Measurements from ENCODE around the gene RAD21L1. TPM values are rescaled to one million over a fixed set of nuclear protein-coding genes. Genes with fewer than 3 reads are reported as not detected.

RAD21L1 gene
- total and polyA plus RNA-seq, 4 donors, result not detected

DNA sequence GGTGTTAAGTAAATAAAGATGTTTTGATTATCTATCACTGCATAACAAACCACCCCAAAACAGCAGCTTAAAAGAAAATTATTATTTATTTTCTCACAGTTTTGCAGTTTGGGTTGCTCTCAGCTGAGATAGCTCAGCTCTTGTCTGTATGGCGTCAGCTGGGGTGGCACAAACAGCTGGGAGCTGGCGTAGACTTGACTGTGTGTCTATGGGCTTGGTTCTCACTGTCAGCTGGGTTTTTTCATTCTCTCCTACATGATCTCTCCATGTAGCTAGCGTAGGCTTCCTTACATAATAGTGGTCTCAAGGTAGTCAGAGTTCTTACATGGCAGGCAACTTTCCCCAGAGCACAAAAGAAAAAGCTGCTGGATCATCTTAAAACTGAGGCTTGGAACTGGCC is 34.5 kb upstream of the RAD21L1 start:
- Histone ChIP-seq H3K4me1 (ENCODE audit: control insufficient read depth in 1 of 2, insufficient read depth in 2 of 2, low read length in 2 of 2) (no peaks in the 10 kb centered on the region), H3K4me3 (ENCODE audit: low read length in 2 of 2) (no peak overlapping the region), H3K9me3 (ENCODE audit: control insufficient read depth, low read length) (peaks cover 1% of the 10 kb centered on the region), H3K36me3 (ENCODE audit: control insufficient read depth in 1 of 2, insufficient read depth in 2 of 2, low read length in 1 of 2) (no peaks in the 10 kb centered on the region), H3K27me3 (ENCODE audit: control insufficient read depth in 1 of 2, insufficient read depth in 2 of 2, low read length in 1 of 2) (peaks cover 0 to 2% of the 10 kb centered on the region in 2 donors), H3K27ac (ENCODE audit: low read depth in 1 of 2, low read length in 2 of 2) (no peak overlapping the region)
- ATAC-seq (ENCODE audit: low FRiP score) (no peak), DNase-seq (no peak)
- intact Hi-C loops (cut with DNase I), result no loop called here
- 81 to 84% methylated on average over 3 of the region's 3 CpGs for WGBS, 2 donors

DNA sequence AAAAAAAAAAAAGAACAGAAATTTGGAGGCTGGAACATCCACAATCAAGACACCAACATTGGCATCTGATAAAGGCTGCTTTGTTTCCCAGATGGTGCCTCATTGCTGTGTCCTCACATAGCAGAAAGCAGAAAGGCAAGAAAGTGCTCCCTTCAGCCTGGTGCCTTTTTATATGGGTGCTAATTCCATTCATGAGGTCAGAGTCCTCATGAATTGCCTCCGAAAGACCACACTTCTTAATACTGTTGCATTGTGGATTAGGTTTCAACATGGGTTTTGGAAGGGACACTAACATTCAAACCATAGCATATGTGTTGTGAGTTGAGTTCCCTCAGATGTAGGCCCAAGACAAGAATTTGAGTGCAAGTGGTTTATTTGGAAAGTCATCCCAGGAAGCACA is 30.6 kb upstream of the RAD21L1 start:
- no peak overlapping the region for H3K4me3 ChIP-seq (ENCODE audit: low read length in 2 of 2)
- H3K9me3 ChIP-seq (ENCODE audit: control insufficient read depth, low read length), result peaks cover 1% of the 10 kb centered on the region
- WGBS, 2 donors, result 87 to 88% methylated on average over 1 of the region's 1 CpG
- H3K27me3 ChIP-seq (ENCODE audit: control insufficient read depth in 1 of 2, insufficient read depth in 2 of 2, low read length in 1 of 2), result peaks cover 0 to 2% of the 10 kb centered on the region in 2 donors
- no peak for DNase-seq
- H3K36me3 ChIP-seq (ENCODE audit: control insufficient read depth in 1 of 2, insufficient read depth in 2 of 2, low read length in 1 of 2), result no peaks in the 10 kb centered on the region
- intact Hi-C loops (cut with DNase I), result no loop called here
- H3K4me1 ChIP-seq (ENCODE audit: control insufficient read depth in 1 of 2, insufficient read depth in 2 of 2, low read length in 2 of 2), result no peaks in the 10 kb centered on the region
- no peak for ATAC-seq (ENCODE audit: low FRiP score)
- H3K27ac ChIP-seq (ENCODE audit: low read depth in 1 of 2, low read length in 2 of 2), result no peak overlapping the region

GRCh38 chr20:1196634-1197033 is 29.2 kb upstream of the RAD21L1 start:
- Histone ChIP-seq H3K27ac (ENCODE audit: low read depth in 1 of 2, low read length in 2 of 2) (no peak overlapping the region), H3K9me3 (ENCODE audit: control insufficient read depth, low read length) (peaks cover 1% of the 10 kb centered on the region), H3K4me1 (ENCODE audit: control insufficient read depth in 1 of 2, insufficient read depth in 2 of 2, low read length in 2 of 2) (no peaks in the 10 kb centered on the region), H3K4me3 (ENCODE audit: low read length in 2 of 2) (no peak overlapping the region), H3K36me3 (ENCODE audit: control insufficient read depth in 1 of 2, insufficient read depth in 2 of 2, low read length in 1 of 2) (no peaks in the 10 kb centered on the region), H3K27me3 (ENCODE audit: control insufficient read depth in 1 of 2, insufficient read depth in 2 of 2, low read length in 1 of 2) (peaks cover 0 to 2% of the 10 kb centered on the region in 2 donors)
- no peak for DNase-seq
- 72 to 85% methylated on average over 2 of the region's 2 CpGs for WGBS, 2 donors
- ATAC-seq (ENCODE audit: low FRiP score), result no peak
- intact Hi-C loops (cut with DNase I), result no loop called here

- Histone ChIP-seq H3K9me3 (ENCODE audit: control insufficient read depth, low read length) (peaks cover 1% of the 10 kb centered on the region), H3K36me3 (ENCODE audit: control insufficient read depth in 1 of 2, insufficient read depth in 2 of 2, low read length in 1 of 2) (no peaks in the 10 kb centered on the region), H3K27ac (ENCODE audit: low read depth in 1 of 2, low read length in 2 of 2) (no peak overlapping the region), H3K4me1 (ENCODE audit: control insufficient read depth in 1 of 2, insufficient read depth in 2 of 2, low read length in 2 of 2) (no peaks in the 10 kb centered on the region), H3K27me3 (ENCODE audit: control insufficient read depth in 1 of 2, insufficient read depth in 2 of 2, low read length in 1 of 2) (peaks cover 0 to 2% of the 10 kb centered on the region in 2 donors), H3K4me3 (ENCODE audit: low read length in 2 of 2) (no peak overlapping the region)
- no peak for ATAC-seq (ENCODE audit: low FRiP score)
- 78 to 79% methylated on average over 7 of the region's 7 CpGs for WGBS, 2 donors
- intact Hi-C loops (cut with DNase I), result no loop called here
- DNase-seq, result no peak
Observed at GRCh38 chr20:1197801-1198200, 28.0 kb upstream of the RAD21L1 start.

GRCh38 chr20:1198751-1199150 is 27.1 kb upstream of the RAD21L1 start:
- Histone ChIP-seq H3K9me3 (ENCODE audit: control insufficient read depth, low read length) (peaks cover 1% of the 10 kb centered on the region), H3K4me1 (ENCODE audit: control insufficient read depth in 1 of 2, insufficient read depth in 2 of 2, low read length in 2 of 2) (no peaks in the 10 kb centered on the region), H3K36me3 (ENCODE audit: control insufficient read depth in 1 of 2, insufficient read depth in 2 of 2, low read length in 1 of 2) (no peaks in the 10 kb centered on the region), H3K4me3 (ENCODE audit: low read length in 2 of 2) (no peak overlapping the region), H3K27ac (ENCODE audit: low read depth in 1 of 2, low read length in 2 of 2) (no peak overlapping the region), H3K27me3 (ENCODE audit: control insufficient read depth in 1 of 2, insufficient read depth in 2 of 2, low read length in 1 of 2) (peaks cover 0 to 2% of the 10 kb centered on the region in 2 donors)
- DNase-seq (no peak), ATAC-seq (ENCODE audit: low FRiP score) (no peak)
- 78 to 85% methylated on average over 5 of the region's 5 CpGs for WGBS, 2 donors
- intact Hi-C loops (cut with DNase I), result no loop called here

GRCh38 chr20:1199212-1199873 is 26.5 kb upstream of the RAD21L1 start:
- Histone ChIP-seq H3K27me3 (ENCODE audit: control insufficient read depth in 1 of 2, insufficient read depth in 2 of 2, low read length in 1 of 2) (peaks cover 0 to 2% of the 10 kb centered on the region in 2 donors), H3K9me3 (ENCODE audit: control insufficient read depth, low read length) (peaks cover 1% of the 10 kb centered on the region), H3K4me1 (ENCODE audit: control insufficient read depth in 1 of 2, insufficient read depth in 2 of 2, low read length in 2 of 2) (no peaks in the 10 kb centered on the region), H3K36me3 (ENCODE audit: control insufficient read depth in 1 of 2, insufficient read depth in 2 of 2, low read length in 1 of 2) (no peaks in the 10 kb centered on the region), H3K4me3 (ENCODE audit: low read length in 2 of 2) (no peak overlapping the region), H3K27ac (ENCODE audit: low read depth in 1 of 2, low read length in 2 of 2) (no peak overlapping the region)
- DNase-seq (no peak), ATAC-seq (ENCODE audit: low FRiP score) (no peak)
- intact Hi-C loops (cut with DNase I), result no loop called here
- 29 to 44% methylated on average over 7 of the region's 7 CpGs for WGBS, 2 donors

- no peaks in the 10 kb centered on the region for H3K4me1 ChIP-seq (ENCODE audit: control insufficient read depth in 1 of 2, insufficient read depth in 2 of 2, low read length in 2 of 2)
- intact Hi-C loops (cut with DNase I), result no loop called here
- H3K27ac ChIP-seq (ENCODE audit: low read depth in 1 of 2, low read length in 2 of 2), result no peak overlapping the region
- peaks cover 0 to 2% of the 10 kb centered on the region in 2 donors for H3K27me3 ChIP-seq (ENCODE audit: control insufficient read depth in 1 of 2, insufficient read depth in 2 of 2, low read length in 1 of 2)
- 90 to 95% methylated on average over 1 of the region's 1 CpG for WGBS, 2 donors
- DNase-seq (no peak), ATAC-seq (ENCODE audit: low FRiP score) (no peak)
- H3K36me3 ChIP-seq (ENCODE audit: control insufficient read depth in 1 of 2, insufficient read depth in 2 of 2, low read length in 1 of 2), result no peaks in the 10 kb centered on the region
- no peak overlapping the region for H3K4me3 ChIP-seq (ENCODE audit: low read length in 2 of 2)
- peaks cover 1% of the 10 kb centered on the region for H3K9me3 ChIP-seq (ENCODE audit: control insufficient read depth, low read length)
Observed at GRCh38 chr20:1199964-1200363, 25.9 kb upstream of the RAD21L1 start.

DNA sequence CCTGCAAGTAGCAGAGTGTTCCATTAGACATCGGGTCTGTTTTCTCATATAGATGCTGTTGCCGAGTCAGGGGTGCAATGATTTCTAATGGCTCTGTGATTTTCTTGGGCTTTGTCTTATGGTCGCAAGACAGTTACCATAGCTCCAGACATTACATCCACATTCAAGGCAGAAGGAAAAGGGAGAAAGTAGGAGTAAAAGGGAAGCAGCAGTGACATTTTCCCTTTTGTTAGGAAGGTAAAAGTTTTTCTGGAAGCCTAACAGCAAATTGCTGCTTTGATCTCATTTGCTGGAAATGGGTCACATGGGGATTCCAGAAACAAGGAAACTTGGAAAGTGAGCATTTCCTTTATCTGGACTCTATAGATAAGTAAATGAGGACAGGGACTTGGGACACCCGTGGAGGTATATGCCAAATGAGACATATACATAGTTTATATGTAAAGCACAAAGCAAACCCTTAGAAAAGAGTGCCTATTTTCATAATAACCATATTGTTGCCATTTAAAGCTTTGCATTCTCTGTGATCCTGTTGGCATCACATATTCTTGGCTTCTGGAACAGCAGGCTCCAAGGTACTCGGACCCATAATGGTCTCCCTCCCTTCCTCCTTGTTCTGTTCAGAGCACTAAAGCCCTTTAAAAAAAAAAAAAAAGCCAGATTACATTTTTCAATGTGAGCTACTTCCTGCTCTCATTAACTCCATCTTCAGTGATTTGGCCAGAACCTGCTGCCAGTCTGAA is 22.9 kb upstream of the RAD21L1 start, which contains the start of gene C20orf202:
TSS of gene C20orf202 (plus strand) at position 693 of the 743 bp plus-strand sequence. CDS start 132 bp downstream, outside the sequence.
- intact Hi-C loops (cut with DNase I), result no loop called here
- H3K27me3 ChIP-seq (ENCODE audit: control insufficient read depth in 1 of 2, insufficient read depth in 2 of 2, low read length in 1 of 2), result no peaks in the 10 kb centered on the region
- H3K9me3 ChIP-seq (ENCODE audit: control insufficient read depth, low read length), result no peaks in the 10 kb centered on the region
- DNase-seq, result no peak
- 59 to 64% methylated on average over 5 of the region's 5 CpGs for WGBS, 2 donors
- no peak within 1 kb of the TSS for H3K4me3 ChIP-seq (ENCODE audit: low read length in 2 of 2)
- no peaks in the 10 kb centered on the region for H3K4me1 ChIP-seq (ENCODE audit: control insufficient read depth in 1 of 2, insufficient read depth in 2 of 2, low read length in 2 of 2)
- H3K36me3 ChIP-seq (ENCODE audit: control insufficient read depth in 1 of 2, insufficient read depth in 2 of 2, low read length in 1 of 2), result no peaks in the 10 kb centered on the region
- no peak within 1 kb of the TSS for H3K27ac ChIP-seq (ENCODE audit: low read depth in 1 of 2, low read length in 2 of 2)
- no peak for ATAC-seq (ENCODE audit: low FRiP score)

- no peaks in the 10 kb centered on the region for H3K36me3 ChIP-seq (ENCODE audit: control insufficient read depth in 1 of 2, insufficient read depth in 2 of 2, low read length in 1 of 2)
- ATAC-seq (ENCODE audit: low FRiP score) (no peak), DNase-seq (no peak)
- H3K27ac ChIP-seq (ENCODE audit: low read depth in 1 of 2, low read length in 2 of 2), result no peak overlapping the region
- H3K4me1 ChIP-seq (ENCODE audit: control insufficient read depth in 1 of 2, insufficient read depth in 2 of 2, low read length in 2 of 2), result no peaks in the 10 kb centered on the region
- H3K27me3 ChIP-seq (ENCODE audit: control insufficient read depth in 1 of 2, insufficient read depth in 2 of 2, low read length in 1 of 2), result no peaks in the 10 kb centered on the region
- WGBS, 2 donors, result 57 to 65% methylated on average over 5 of the region's 5 CpGs
- H3K9me3 ChIP-seq (ENCODE audit: control insufficient read depth, low read length), result no peaks in the 10 kb centered on the region
- intact Hi-C loops (cut with DNase I), result no loop called here
- no peak overlapping the region for H3K4me3 ChIP-seq (ENCODE audit: low read length in 2 of 2)
Observed at GRCh38 chr20:1203630-1204029, 22.2 kb upstream of the RAD21L1 start.

Data from aorta (tissue), 5 donors.